IPS DF 6.9 (cell line): ENCODE results near the gene SP3.

Experiments used
- DNase-seq: peaks from one replicate; pipeline ENCODE4 v3.0.0-alpha.2; 2013; ENCODE audit warnings: low read depth, low spot score
- H3K27ac ChIP-seq: one replicate; pipeline ENCODE4 v1.5.1; 2013; ENCODE audit warnings: low read length, control low read depth
- H3K27me3 ChIP-seq: 2 replicates; pipeline ENCODE4 v1.6.1; 2013; ENCODE audit warnings: mild to moderate bottlenecking, low read length; ENCODE audit not compliant: control insufficient read depth, insufficient read depth
- H3K36me3 ChIP-seq: 2 replicates; pipeline ENCODE4 v1.6.1; 2013; ENCODE audit warnings: low read length; ENCODE audit not compliant: control insufficient read depth, insufficient read depth
- H3K4me1 ChIP-seq: 2 replicates; pipeline ENCODE4 v1.6.1; 2013; ENCODE audit warnings: low read length; ENCODE audit not compliant: control insufficient read depth, insufficient read depth
- H3K4me3 ChIP-seq: 2 replicates; pipeline ENCODE4 v1.5.1; 2013; ENCODE audit warnings: mild to moderate bottlenecking, low read length
- H3K9me3 ChIP-seq: 2 replicates; pipeline ENCODE4 v1.6.1; 2013; ENCODE audit warnings: low read length, inconsistent platforms; ENCODE audit not compliant: control insufficient read depth, insufficient read depth
- WGBS: extraction: QIAGEN DNeasy Blood & Tissue Kit; methylation state at CpG from one replicate; pipeline ENCODE4 v1.1.7; 2013; ENCODE audit warnings: mixed read lengths, missing lambda C conversion rate; ENCODE audit not compliant: insufficient read length, insufficient coverage; 5-methylcytosine and 5-hydroxymethylcytosine counted together

The SP3 gene

GRCh38 chr2:173984866-173985604 is 19.9 kb upstream of the SP3 start:
- Histone ChIP-seq H3K36me3 (no peaks in the 10 kb centered on the region), H3K9me3 (no peaks in the 10 kb centered on the region), H3K27me3 (no peaks in the 10 kb centered on the region), H3K27ac (no peak overlapping the region), H3K4me3 (no peak overlapping the region), H3K4me1 (no peaks in the 10 kb centered on the region)
- no peak for DNase-seq
- WGBS: no CpG with 5 or more reads among the region's 9 CpGs

DNA sequence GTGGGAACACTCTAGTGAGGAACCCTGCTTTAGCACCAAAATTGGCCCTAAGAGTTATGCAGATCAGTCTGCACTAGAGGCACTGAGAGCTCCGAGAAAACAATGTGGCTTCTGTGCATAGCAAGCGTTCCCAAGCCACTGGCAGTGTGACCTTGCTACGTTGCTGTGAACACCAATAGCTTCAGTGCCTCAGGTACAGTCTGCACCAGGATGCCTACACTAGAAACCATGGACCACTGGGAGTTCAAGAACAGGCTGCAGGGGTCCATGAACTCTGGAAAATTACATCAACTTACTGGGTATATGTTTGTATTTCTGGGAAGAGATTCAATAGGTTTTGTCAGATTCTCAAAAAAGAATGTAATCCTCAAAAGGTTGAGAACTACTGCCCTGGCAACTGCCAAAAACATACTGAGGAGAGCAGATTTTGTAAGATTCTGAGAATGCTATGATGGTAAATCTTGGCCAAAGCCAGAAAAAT is 18.3 kb upstream of the SP3 start:
- DNase-seq: no peak

GRCh38 chr2:173982918-173983317 is 17.7 kb upstream of the SP3 start:
- Histone ChIP-seq H3K27ac (no peak overlapping the region), H3K27me3 (no peaks in the 10 kb centered on the region), H3K9me3 (no peaks in the 10 kb centered on the region), H3K4me1 (no peaks in the 10 kb centered on the region), H3K4me3 (no peak overlapping the region), H3K36me3 (no peaks in the 10 kb centered on the region)
- no CpG with 5 or more reads among the region's 3 CpGs for WGBS
- no peak for DNase-seq

More for the DNA sequence above, 18.3 kb upstream of the SP3 start:
- Histone ChIP-seq H3K27ac (no peak overlapping the region), H3K4me1 (no peaks in the 10 kb centered on the region), H3K4me3 (no peak overlapping the region), H3K27me3 (no peaks in the 10 kb centered on the region), H3K36me3 (no peaks in the 10 kb centered on the region), H3K9me3 (no peaks in the 10 kb centered on the region)
- WGBS: no CpG with 5 or more reads among the region's 3 CpGs

GRCh38 chr2:173982182-173982714 is 17.1 kb upstream of the SP3 start:
- WGBS: no CpG with 5 or more reads among the region's 2 CpGs
- DNase-seq: no peak
- H3K27ac ChIP-seq: no peak overlapping the region

DNA sequence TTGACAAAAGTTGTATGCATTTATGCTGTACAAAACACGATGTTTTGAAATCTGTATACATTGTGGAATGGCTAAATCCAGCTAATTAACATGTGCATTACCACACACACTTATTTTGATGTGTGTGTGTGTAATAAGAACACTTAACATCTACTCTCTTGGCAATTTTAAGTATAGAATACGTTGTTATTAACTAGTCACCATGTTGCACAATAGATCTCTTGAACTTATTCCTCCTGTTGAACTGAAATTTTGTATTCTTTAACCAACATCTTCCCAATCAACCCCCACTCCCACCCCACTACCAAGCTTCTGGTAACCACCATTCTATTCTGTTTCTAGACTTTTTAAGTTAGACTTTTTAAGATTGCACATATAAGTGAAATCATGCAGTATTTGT is 16.3 kb upstream of the SP3 start:
- Histone ChIP-seq H3K27me3 (no peaks in the 10 kb centered on the region), H3K9me3 (no peaks in the 10 kb centered on the region), H3K27ac (no peak overlapping the region), H3K36me3 (no peaks in the 10 kb centered on the region), H3K4me1 (no peaks in the 10 kb centered on the region), H3K4me3 (no peak overlapping the region)
- no CpG with 5 or more reads among the region's 2 CpGs for WGBS
- DNase-seq: no peak

More at GRCh38 chr2:173982182-173982714, 17.1 kb upstream of the SP3 start:
- no peaks in the 10 kb centered on the region for H3K9me3 ChIP-seq
- H3K27me3 ChIP-seq: no peaks in the 10 kb centered on the region
- H3K4me3 ChIP-seq: no peak overlapping the region
- no peaks in the 10 kb centered on the region for H3K4me1 ChIP-seq
- no peaks in the 10 kb centered on the region for H3K36me3 ChIP-seq

GRCh38 chr2:173979751-173980351 is 14.7 kb upstream of the SP3 start:
- H3K27ac ChIP-seq: no peak overlapping the region
- no peak overlapping the region for H3K4me3 ChIP-seq
- no peak for DNase-seq
- no peaks in the 10 kb centered on the region; the same call in 1 of the 2 replicates for H3K4me1 ChIP-seq
- WGBS: no CpG with 5 or more reads among the region's 3 CpGs
- no peaks in the 10 kb centered on the region for H3K27me3 ChIP-seq
- H3K36me3 ChIP-seq: no peaks in the 10 kb centered on the region
- H3K9me3 ChIP-seq: no peaks in the 10 kb centered on the region

- Histone ChIP-seq H3K4me1 (no peaks in the 10 kb centered on the region; the same call in 1 of the 2 replicates), H3K27me3 (no peaks in the 10 kb centered on the region), H3K9me3 (no peaks in the 10 kb centered on the region), H3K36me3 (no peaks in the 10 kb centered on the region), H3K27ac (no peak overlapping the region), H3K4me3 (no peak overlapping the region)
- WGBS: no CpG with 5 or more reads among the region's 1 CpG
- DNase-seq: no peak
These were observed 13.3 kb upstream of the SP3 start for GRCh38 chr2:173978447-173978846.

DNA sequence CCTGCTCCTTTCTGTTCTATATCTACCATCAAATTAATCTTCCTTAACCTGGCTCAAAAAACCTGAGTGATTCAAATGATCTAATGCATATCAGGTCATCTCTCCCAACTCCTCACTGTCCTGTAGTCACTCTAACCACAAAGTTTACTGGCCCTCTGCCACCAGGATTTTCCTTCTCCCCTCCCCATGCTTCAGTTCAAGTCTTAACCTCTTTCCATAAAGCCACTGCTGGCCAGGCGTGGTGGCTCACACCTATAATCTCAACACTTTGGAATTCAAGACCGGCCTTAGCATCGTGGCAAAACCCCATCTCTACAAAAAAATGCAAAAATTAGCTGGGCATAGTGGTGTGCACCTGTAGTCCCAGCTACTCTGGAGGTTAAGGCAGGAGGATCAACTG is 7.5 kb upstream of the SP3 start:
- Histone ChIP-seq H3K4me1 (peaks cover 2% of the 10 kb centered on the region), H3K9me3 (no peaks in the 10 kb centered on the region), H3K27ac (no peak overlapping the region), H3K4me3 (no peak overlapping the region), H3K27me3 (no peaks in the 10 kb centered on the region), H3K36me3 (no peaks in the 10 kb centered on the region)
- WGBS: no CpG with 5 or more reads among the region's 3 CpGs
- no peak for DNase-seq

DNA sequence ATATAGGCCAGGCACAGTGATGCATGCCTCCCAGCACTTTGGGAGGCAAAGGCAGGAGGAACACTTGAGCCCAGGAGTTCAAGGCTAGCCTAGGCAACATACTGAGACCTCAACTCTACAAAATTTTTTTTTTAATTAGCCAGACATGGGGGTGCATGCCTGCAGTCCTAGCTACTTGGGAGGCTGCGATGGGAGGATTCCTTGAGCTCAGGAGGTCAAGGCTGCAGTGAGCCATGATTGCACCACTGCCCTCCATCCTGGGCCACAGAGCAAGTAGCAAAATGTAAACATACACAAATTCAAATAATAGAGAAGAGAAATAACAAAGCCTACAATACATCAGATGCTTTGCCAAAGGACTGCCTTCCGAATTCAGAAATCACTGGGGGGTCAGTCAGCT is 7.0 kb upstream of the SP3 start:
- Histone ChIP-seq H3K9me3 (no peaks in the 10 kb centered on the region), H3K4me1 (peaks cover 2% of the 10 kb centered on the region), H3K27me3 (no peaks in the 10 kb centered on the region), H3K27ac (no peak overlapping the region), H3K36me3 (no peaks in the 10 kb centered on the region), H3K4me3 (no peak overlapping the region)
- no CpG with 5 or more reads among the region's 2 CpGs for WGBS
- no peak for DNase-seq

DNA sequence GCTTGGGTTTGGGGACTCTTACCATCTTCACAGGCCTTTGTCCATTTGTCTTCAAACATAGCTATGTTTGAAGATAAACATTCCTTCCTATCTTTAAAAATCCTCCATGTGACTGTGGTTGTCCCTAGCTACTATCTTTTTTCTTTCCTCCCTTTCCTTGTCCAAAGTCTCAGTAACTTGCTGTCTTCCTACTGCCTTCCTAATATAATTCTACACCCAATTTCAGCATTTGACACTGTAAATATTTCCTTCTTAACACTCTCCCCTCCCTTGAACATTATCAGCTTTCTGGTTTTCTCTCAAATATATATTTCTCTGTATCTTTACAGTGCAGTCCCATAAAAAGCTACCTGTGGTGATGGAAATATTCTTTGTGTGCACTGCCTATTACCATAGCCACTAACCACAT is 5.3 kb upstream of the SP3 start:
- H3K27ac ChIP-seq: no peak overlapping the region
- H3K9me3 ChIP-seq: no peaks in the 10 kb centered on the region
- DNase-seq: no peak
- H3K4me1 ChIP-seq: peaks cover 2% of the 10 kb centered on the region; the same call in 1 of the 2 replicates
- H3K36me3 ChIP-seq: no peaks in the 10 kb centered on the region
- H3K27me3 ChIP-seq: no peaks in the 10 kb centered on the region
- no peak overlapping the region for H3K4me3 ChIP-seq
